Muscle layer of colon (tissue), 2 donors: ENCODE data around the gene TNFRSF6B.

Experiments
- H3K27ac ChIP-seq: one replicate; pipeline ENCODE4 v1.7.0; 2013; ENCODE audit warnings: low read depth, mild to moderate bottlenecking, low read length, moderate library complexity
- H3K27me3 ChIP-seq, 2 donors: one replicate each; pipeline ENCODE4 v1.7.0; 2013; ENCODE audit warnings: low read length in 2 of 2, mild to moderate bottlenecking in 2 of 2; ENCODE audit not compliant: insufficient read depth in 2 of 2, control insufficient read depth in 1 of 2
- H3K36me3 ChIP-seq: one replicate; pipeline ENCODE4 v1.7.0; 2013; ENCODE audit warnings: mild to moderate bottlenecking, low read length; ENCODE audit not compliant: insufficient read depth
- H3K4me1 ChIP-seq: one replicate; pipeline ENCODE4 v1.7.0; 2013; ENCODE audit warnings: mild to moderate bottlenecking, low read length; ENCODE audit not compliant: insufficient read depth
- H3K4me3 ChIP-seq, 2 donors: one replicate each; pipeline ENCODE4 v1.7.0; 2013; ENCODE audit warnings: low read length in 2 of 2, low read depth in 1 of 2, mild to moderate bottlenecking in 1 of 2, moderate library complexity in 1 of 2
- H3K9ac ChIP-seq: one replicate; pipeline ENCODE4 v1.7.0; 2013; ENCODE audit warnings: low read length
- H3K9me3 ChIP-seq: one replicate; pipeline ENCODE4 v1.7.0; 2013; ENCODE audit warnings: mild to moderate bottlenecking, low read length
- donor health status: abdominal sarcoma.
- donor health status: Adenocarcinoma of cecum.

Gene TNFRSF6B

DNA sequence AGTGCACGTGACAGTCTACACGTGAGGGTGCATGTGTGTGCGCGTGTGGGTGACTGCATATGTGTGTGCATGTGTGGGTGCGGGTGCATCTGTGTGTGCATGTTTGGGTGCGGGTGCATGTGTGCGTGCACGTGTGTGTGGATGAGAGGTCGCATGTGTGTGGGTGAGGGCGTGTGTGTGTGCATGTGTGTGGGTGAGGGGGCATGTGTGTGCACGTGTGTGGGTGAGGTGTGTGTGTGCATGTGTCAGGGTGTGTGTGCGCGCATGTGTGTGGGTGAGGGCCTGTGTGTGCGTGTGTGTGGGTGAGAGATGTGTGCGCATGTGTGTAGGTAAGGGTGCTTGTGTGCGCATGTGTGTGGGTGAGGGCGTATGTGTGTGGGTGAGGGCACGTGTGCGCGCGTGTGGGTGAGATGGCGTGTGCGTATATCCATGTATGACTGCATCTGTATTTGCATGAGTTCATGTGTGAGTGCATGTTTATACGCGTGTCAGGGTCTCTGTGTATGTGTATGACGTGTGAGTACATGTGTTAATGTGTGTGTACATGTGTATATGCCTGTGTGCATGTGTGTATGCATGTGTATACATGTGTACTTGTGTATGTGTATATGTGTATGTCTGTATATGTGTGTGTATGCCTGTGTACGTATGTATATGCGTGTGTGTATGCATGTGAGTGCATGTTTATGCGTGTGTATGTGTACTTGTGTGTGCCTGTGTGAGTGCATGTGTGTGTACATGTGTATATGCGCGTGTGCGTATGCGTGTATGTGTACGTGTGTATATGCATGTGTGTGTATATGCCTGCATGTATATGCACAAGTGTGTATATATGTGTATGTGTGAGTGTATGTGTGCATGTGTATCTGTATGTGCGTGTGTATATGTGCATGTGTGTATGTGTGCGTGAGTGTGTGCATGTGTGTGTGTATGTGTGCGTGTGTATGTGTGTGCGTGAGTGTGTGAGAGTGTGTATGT, 36.0 kb downstream of the TNFRSF6B start:
- H3K27ac ChIP-seq: no peak overlapping the region
- no peaks in the 10 kb centered on the region for H3K27me3 ChIP-seq
- H3K36me3 ChIP-seq: peaks cover 27% of the 10 kb centered on the region
- no peaks in the 10 kb centered on the region for H3K4me1 ChIP-seq
- no peak overlapping the region for H3K9ac ChIP-seq
- H3K4me3 ChIP-seq: no peak overlapping the region
- H3K9me3 ChIP-seq: no peaks in the 10 kb centered on the region

DNA sequence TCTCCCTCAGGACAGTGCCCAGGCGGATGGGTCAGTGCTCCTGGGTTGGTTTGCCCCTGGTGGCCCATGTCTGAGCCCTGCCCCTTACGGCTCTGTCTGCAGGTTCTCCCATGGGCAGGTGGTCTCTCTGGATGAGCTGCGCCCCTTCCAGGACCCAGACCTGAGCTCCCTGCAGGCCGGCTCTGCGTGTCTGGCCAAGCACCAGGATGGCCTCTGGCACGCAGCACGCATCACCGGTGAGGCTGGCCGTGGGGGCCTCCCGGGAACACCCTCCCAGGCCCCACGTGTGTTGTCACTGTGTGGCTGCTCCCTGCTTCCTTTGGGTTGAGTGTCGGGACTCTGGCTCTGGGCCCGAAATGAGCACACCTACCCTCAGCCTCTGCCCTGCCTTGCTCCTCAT, 36.7 kb downstream of the TNFRSF6B start:
- no peaks in the 10 kb centered on the region for H3K9me3 ChIP-seq
- no peak overlapping the region for H3K4me3 ChIP-seq
- H3K27ac ChIP-seq: no peak overlapping the region
- no peak overlapping the region for H3K9ac ChIP-seq
- H3K36me3 ChIP-seq: peaks cover 27% of the 10 kb centered on the region
- peaks cover under 1% of the 10 kb centered on the region for H3K4me1 ChIP-seq
- no peaks in the 10 kb centered on the region for H3K27me3 ChIP-seq

DNA sequence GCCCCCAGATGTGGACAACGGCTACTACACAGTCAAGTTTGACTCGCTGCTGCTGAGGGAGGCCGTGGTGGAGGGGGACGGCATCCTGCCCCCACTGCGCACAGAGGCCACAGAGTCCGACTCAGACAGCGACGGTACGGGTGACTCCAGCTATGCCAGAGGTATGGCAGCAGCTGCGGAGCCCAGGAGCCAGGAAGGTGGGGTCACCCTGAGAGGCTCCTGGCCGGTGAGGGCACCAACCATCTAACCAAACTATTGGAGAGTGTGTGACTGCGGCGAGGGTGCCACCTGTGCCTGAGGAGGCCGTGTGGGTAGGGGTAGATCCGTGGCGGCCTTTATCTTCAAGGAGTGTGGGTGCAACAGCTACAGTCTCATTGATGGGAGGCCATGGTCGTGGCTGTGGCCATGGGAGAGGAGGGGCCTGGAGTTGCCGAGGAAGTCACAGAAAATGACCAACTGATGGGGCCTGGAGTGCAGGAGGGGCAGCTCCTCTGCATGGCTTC, 37.2 kb downstream of the TNFRSF6B start:
- no peak overlapping the region for H3K4me3 ChIP-seq
- no peak overlapping the region for H3K27ac ChIP-seq
- H3K4me1 ChIP-seq: peaks cover 6% of the 10 kb centered on the region
- H3K9ac ChIP-seq: no peak overlapping the region
- H3K36me3 ChIP-seq: peaks cover 27% of the 10 kb centered on the region
- H3K9me3 ChIP-seq: no peaks in the 10 kb centered on the region
- no peaks in the 10 kb centered on the region for H3K27me3 ChIP-seq

DNA sequence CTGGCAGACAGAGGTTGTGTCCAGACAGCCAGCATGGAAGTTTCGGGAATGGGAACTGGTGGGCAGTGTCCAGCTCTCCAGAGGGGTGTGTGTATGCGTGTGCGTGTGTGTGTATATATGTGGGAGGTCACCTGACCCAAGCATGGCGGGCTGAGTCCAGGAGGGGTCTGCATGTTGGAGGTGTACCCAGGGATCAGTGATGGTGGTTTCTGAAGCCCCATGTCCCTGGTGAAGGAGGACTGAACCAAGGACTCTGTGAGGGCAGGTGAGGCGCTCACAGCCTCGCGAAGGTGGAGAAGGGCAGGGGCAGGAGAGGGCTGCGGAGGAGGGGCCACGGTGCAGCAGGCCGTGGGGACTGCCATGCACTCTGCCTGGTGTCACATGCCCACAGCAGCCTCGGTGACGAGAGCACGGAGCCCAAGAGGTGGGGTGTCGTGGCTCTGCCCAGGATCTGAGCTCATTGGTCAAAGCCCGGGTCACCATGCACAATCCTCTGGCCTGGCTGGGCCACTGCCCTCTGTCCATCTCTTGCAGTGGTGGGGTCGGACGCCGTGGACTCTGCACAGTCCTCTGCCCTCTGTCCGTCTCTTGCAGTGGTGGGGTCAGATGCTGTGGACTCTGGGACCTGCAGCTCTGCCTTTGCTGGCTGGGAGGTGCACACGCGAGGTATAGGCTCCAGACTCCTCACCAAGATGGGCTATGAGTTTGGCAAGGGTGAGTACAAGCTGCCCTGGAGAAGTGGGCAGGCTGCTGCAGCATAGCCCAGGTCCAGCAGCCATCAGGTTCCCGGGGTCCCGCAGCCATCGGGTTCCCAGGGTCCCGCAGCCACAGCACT, 37.9 kb downstream of the TNFRSF6B start:
- no peak overlapping the region for H3K9ac ChIP-seq
- peaks cover 27% of the 10 kb centered on the region for H3K36me3 ChIP-seq
- H3K27me3 ChIP-seq: no peaks in the 10 kb centered on the region
- H3K4me3 ChIP-seq: no peak overlapping the region
- peaks cover 7% of the 10 kb centered on the region for H3K4me1 ChIP-seq
- no peak overlapping the region for H3K27ac ChIP-seq
- H3K9me3 ChIP-seq: no peaks in the 10 kb centered on the region

DNA sequence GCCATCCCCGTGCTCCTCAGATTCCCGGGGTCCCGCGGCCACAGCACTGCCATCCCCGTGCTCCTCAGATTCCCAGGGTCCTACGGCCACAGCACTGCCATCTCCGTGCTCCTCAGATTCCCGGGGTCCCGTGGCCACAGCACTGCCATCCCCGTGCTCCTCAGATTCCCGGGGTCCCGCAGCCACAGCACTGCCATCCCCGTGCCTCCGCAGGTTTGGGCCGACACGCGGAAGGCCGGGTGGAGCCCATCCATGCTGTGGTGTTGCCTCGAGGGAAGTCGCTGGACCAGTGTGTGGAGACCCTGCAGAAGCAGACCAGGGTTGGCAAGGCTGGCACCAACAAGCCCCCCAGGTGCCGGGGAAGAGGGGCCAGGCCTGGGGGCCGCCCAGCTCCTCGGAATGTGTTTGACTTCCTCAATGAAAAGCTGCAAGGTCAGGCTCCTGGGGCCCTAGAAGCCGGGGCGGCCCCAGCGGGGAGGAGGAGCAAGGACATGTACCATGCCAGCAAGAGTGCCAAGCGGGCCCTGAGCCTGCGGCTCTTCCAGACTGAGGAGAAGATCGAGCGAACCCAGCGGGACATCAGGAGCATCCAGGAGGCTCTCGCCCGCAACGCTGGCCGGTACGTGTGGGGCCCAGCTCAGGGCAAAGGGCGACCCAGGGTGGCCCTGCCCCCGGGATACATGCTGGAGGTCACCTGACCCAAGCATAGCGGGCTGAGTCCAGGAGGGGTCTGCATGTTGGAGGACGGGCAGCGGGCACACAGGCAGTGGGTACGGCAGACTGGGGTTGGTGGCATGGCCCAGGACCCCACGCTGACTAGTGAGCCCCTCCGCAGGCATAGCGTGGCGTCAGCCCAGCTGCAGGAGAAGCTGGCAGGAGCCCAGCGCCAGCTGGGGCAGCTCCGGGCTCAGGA, 38.8 kb downstream of the TNFRSF6B start:
- Histone ChIP-seq H3K4me3 (no peak overlapping the region), H3K9ac (no peak overlapping the region), H3K27ac (no peak overlapping the region), H3K27me3 (no peaks in the 10 kb centered on the region), H3K9me3 (no peaks in the 10 kb centered on the region), H3K36me3 (peaks cover 24% of the 10 kb centered on the region), H3K4me1 (peaks cover 7% of the 10 kb centered on the region)

DNA sequence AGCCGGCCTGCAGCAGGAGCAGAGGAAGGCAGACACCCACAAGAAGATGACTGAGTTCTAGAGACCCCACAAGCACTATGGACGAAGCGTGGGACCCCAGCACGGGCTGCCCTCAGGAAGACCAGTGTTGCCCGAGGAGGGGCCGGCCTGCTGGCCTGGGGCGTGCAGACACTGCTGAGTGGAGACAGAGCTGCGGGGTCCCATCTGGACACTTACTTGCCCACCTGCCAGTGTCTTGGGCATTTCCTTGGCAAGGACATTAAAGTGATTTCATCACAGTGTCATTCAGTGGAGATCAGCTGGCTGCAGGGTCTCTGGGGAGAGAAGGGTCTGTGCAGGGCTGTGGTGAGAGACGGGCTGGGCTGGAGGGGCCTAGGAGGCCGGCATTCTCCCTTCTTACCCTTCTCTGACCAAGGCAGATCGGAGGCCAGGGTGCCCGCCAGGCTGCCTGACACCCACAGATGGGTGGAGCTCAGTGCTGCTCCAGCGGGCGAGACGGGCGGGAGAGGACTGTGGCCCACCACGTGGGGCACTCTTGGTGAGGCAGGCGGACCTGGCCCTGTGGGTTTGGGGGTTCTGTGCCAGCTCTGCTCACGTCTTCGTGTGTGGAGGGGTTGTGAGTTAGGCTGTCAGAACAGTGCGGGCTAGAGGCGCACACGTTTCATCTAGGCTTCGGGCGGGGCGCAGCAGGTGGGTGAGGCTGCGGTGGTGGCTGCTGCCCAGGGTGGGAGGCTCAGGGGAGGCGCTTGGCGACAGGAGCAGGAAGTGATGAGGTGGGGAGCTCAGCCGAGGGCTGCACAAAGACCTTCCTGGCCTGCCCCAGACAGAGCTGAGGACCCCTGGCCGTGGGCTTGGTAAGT, 39.6 kb downstream of the TNFRSF6B start, which contains the start of gene LIME1:
Gene LIME1, plus strand, starts transcription at position 806 of the 860 bp plus-strand sequence. CDS start 886 bp downstream, outside the sequence.
- Histone ChIP-seq H3K4me3 (no peak within 1 kb of the TSS), H3K9me3 (no peaks in the 10 kb centered on the region), H3K27me3 (no peaks in the 10 kb centered on the region), H3K36me3 (peaks cover 22% of the 10 kb centered on the region), H3K9ac (no peak within 1 kb of the TSS), H3K4me1 (peaks cover 10% of the 10 kb centered on the region), H3K27ac (no peak within 1 kb of the TSS)

DNA sequence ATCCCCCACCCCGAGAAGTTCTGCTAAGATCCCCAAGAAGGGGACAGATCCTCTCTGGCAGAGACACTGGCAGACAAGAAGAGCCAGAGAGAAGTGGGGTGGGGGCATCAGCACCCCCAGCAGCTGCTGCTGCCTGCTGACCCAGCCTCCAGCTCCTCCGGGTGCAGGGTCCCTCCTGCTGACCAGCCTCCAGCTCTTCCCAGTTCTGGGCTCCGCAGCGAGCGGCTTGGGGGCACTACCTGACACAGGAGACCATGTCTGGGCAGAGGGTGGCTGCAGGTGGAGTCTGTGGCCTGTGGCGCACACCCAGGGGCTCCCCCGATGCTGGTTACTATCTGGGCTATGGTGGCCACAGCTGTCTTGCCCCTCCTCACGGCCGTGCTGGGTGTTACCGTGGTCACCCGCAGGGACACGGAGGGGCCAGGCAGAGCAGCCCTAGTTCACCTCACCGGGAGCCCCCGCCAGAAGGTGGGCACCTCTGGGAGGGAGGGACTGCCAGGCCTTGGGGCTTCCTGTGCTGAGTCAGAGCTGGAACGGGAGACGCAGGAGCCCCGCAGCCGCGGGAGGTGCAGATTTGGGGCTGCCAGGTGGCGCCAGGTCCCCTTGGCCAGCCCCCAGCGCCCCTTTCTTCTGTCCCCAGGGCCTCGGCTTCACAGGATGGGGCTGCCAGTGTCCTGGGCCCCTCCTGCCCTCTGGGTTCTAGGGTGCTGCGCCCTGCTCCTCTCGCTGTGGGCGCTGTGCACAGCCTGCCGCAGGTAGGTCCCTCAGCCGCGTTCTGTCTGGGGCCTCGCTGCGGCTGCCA, 40.6 kb downstream of the TNFRSF6B start:
- Histone ChIP-seq H3K36me3 (peaks cover 22% of the 10 kb centered on the region), H3K9me3 (no peaks in the 10 kb centered on the region), H3K27ac (no peak overlapping the region), H3K9ac (no peak overlapping the region), H3K27me3 (no peaks in the 10 kb centered on the region), H3K4me1 (peaks cover 18% of the 10 kb centered on the region), H3K4me3 (no peak overlapping the region)

DNA sequence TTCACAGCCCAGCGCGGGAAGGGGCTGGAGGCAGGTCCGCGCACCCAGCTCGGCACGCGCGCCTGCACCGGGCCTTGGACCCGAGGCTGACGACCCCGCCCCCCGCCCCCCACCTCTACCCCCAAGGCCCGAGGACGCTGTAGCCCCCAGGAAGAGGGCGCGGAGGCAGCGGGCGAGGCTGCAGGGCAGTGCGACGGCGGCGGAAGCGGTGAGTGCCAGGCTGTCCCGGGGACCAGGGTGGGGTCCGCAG, 41.2 kb downstream of the TNFRSF6B start:
- Histone ChIP-seq H3K27ac (no peak overlapping the region), H3K4me1 (peaks cover 18% of the 10 kb centered on the region), H3K9ac (no peak overlapping the region), H3K36me3 (peaks cover 22% of the 10 kb centered on the region), H3K4me3 (no peak overlapping the region), H3K27me3 (no peaks in the 10 kb centered on the region), H3K9me3 (no peaks in the 10 kb centered on the region)

DNA sequence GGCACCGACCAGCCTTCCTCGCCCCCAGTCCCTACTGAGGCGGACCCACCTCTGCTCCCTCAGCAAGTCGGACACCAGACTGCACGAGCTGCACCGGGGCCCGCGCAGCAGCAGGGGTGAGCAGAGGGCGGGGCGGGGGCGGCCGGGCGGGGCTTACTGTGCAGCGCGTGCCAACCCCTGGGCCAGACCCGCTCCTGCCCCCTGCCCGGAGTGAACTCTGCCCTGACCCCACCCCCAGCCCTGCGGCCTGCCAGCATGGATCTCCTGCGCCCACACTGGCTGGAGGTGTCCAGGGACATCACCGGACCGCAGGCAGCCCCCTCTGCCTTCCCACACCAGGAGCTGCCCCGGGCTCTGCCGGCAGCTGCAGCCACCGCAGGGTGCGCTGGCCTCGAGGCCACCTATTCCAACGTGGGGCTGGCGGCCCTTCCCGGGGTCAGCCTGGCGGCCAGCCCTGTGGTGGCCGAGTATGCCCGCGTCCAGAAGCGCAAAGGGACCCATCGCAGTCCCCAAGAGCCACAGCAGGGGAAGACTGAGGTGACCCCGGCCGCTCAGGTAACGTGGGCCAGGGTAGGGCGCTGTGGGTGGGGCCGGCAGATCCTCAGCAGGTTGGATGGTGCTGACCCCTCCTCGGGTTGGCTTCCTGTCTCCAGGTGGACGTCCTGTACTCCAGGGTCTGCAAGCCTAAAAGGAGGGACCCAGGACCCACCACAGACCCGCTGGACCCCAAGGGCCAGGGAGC, 41.7 kb downstream of the TNFRSF6B start:
- Histone ChIP-seq H3K9ac (no peak overlapping the region), H3K27ac (no peak overlapping the region), H3K4me3 (peak overlapping the region; percentile 20 to 32), H3K4me1 (peaks cover 18% of the 10 kb centered on the region), H3K36me3 (peaks cover 22% of the 10 kb centered on the region), H3K27me3 (no peaks in the 10 kb centered on the region), H3K9me3 (no peaks in the 10 kb centered on the region)
